GOT3 (cell line): ENCODE data around the gene TMBIM1.
"Not testable (repeated sequence)": the region's sequence is repeated elsewhere in the genome, so short reads cannot be mapped to it uniquely, and the experiment has no call there.

ENCODE experiments used
- DNase-seq: peaks from one replicate; lab custom pipeline; 2025; ENCODE audit warnings: mixed read lengths; lab: John Stamatoyannopoulos, UW

Gene TMBIM1

GRCh38 chr2:218291318-218292047 is 820 bp downstream of the TMBIM1 start:
- no peak for DNase-seq

- no peak for DNase-seq
Measured at GRCh38 chr2:218290316-218291261, 1.7 kb downstream of the TMBIM1 start.

- DNase-seq: no peak
Measured at GRCh38 chr2:218289639-218290315, 2.5 kb downstream of the TMBIM1 start.

- peak; percentile 50 for DNase-seq
Measured at GRCh38 chr2:218286570-218287459, 5.5 kb downstream of the TMBIM1 start.

- peak; percentile 23 for DNase-seq
Measured at GRCh38 chr2:218285604-218286003, 6.7 kb downstream of the TMBIM1 start.

- DNase-seq: peak; percentile 17
Measured at GRCh38 chr2:218284106-218284811, 8.0 kb downstream of the TMBIM1 start.

GRCh38 chr2:218282173-218282991 is 9.9 kb downstream of the TMBIM1 start:
- no peak for DNase-seq

- no peak for DNase-seq
Measured at GRCh38 chr2:218281449-218281848, 10.9 kb downstream of the TMBIM1 start.

- no peak for DNase-seq
Measured at GRCh38 chr2:218280260-218280870, 11.9 kb downstream of the TMBIM1 start.

- DNase-seq: no peak
Measured at GRCh38 chr2:218278531-218279360, 13.6 kb downstream of the TMBIM1 start.

- DNase-seq: no peak
Measured at GRCh38 chr2:218277921-218278320, 14.4 kb downstream of the TMBIM1 start.

- DNase-seq: no peak
Measured at GRCh38 chr2:218276986-218277755, 15.1 kb downstream of the TMBIM1 start.

GRCh38 chr2:218275371-218276072 is 16.8 kb downstream of the TMBIM1 start:
- no peak for DNase-seq

- DNase-seq: no peak
Measured at GRCh38 chr2:218274586-218274985, 17.7 kb downstream of the TMBIM1 start.

GRCh38 chr2:218273908-218274249 is 18.4 kb downstream of the TMBIM1 start:
- no peak for DNase-seq

- DNase-seq: not testable (repeated sequence)
Measured at GRCh38 chr2:218273214-218273907, 18.9 kb downstream of the TMBIM1 start.
